GM19238 (cell line): ENCODE measurements around the gene HEPACAM.

Experiments used
- DNase-seq: peaks from one replicate; pipeline ENCODE4 v3.0.0; 2011; ENCODE audit warnings: low spot score; ENCODE audit not compliant: insufficient read length

Gene HEPACAM

DNA sequence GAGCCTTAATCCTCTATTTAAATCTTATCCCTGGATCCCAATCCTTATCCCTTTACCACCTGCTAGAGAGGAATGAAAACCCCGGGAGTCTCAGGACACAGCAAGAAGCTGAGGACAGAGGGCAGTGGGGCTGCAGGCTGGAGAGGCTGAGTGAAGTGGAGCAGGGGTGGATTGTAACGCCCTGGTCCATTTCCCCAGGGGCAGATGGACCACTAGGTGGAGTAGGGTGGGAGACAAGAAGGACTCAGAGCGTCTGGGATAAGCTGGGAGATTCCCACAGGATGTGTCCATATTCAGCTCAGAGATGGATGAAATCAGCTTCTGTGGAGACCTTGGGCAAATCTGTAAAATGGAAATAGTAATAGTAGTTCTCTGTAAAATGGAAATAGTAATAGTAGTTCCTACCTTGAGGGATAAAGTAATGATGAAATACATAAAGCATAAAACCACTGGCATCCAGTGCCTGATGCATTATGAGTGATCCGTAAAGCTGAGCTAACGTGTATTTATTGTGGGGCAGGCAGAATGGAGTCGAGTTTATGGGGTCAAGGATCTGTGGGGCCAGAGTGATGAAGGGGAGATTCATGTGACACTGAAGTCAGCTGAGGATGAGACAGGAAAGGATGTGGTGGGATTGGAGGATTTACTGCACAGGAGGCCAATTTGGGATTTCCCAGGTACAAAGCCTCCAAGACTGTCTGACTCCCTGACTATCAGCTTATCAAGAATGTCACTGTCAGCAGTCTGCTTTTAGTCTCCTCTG is 36.3 kb downstream of the HEPACAM start:
- DNase-seq, result no peak

DNA sequence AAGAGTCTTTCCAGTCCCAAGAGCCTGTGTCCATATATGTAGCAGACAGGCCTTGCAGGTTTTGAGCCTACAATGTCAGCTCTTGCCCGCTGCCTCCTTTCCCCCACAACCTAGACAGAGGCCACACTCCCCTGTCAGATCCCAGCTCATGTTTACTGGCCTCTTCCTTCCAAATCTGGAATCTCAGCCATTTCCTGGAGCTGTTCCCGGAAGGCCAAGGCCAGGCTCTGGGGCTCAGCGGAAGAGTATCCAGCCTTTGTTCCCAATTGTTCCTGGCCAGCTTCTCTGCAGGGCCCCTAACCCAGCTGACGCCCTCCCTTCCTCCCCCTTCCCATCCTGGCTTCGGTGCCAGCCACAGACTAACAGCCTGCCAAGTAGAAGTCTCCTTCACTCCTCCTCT is 37.1 kb downstream of the HEPACAM start:
- DNase-seq, result no peak

DNA sequence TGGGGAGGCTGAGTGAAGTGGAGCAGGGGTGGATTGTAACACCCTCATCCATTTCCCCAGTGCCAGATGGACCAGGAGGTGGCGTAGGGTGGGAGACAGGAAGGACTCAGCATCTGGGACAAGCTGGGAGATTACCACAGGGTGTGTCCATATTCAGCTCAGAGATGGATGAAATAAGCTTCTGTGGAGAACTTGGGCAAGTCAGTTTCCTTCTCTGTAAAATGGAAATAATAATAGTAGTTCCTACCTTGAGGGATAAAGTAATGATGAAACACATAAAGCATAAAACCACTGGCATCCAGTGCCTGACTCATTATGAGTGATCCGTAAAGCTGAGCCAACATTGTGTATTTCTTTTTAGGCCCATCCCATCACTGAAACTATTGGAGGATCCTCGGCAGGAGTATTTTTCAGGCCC is 37.6 kb downstream of the HEPACAM start:
- no peak for DNase-seq

DNA sequence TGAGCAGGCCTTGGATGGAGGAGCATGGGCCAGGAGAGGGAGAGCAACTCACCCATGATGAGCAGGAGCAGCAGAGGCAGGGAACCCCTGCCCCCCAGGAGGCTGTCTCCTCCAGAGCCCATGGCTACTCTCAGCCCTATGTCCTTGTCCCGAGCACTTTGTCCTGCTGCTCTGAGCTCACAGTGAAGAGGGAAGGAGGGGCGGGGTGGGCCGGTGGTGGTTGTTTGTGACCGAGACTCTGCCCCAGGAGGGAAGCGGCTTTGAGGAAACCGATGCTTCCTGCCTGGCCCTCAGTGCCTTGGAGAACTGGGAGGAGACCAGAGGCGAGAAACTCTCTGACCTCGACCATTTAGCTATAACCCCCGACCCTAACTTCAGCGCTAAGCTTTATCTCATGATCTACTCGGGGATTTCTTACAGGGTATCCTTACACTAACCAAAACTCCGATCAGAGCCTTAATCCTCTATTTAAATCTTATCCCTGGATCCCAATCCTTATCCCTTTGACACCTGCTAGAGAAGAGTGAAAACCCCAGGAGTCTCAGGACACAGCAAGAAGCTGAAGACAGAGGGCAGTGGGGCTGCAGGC is 38.1 kb downstream of the HEPACAM start, which contains the start of gene ROBO4:
TSS of gene ROBO4 (minus strand) at position 192 of the 589 bp plus-strand sequence. CDS start at position 122, 70 bp downstream.
- no peak for DNase-seq

DNA sequence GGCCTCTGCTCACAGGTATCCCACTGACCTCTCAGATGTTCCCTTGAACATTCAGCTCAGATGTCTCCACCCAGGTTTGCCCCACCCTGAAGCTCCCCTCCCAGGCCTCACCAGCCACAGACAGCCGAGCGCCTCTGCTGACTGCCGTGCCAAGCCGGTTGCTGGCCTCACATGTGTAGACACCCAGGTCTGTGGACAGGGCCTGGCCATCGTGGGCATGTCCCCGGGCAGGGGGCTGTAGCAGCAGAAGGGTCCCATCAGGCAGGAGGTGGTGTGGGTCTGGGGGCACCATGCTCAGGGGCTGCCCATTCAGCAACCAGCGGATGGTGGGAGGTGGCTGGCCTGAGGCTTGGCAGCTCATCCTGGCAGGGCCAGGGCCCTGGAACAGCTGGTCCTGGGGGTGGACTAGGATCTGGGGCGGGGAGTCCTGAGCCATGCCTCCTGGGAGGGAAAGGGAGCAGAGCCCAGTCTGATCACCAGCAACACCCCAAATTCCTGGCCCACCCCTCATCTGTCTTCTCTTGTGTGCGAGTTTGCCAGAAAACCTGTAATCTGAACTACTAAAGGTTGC is 38.9 kb downstream of the HEPACAM start:
- DNase-seq, result no peak

DNA sequence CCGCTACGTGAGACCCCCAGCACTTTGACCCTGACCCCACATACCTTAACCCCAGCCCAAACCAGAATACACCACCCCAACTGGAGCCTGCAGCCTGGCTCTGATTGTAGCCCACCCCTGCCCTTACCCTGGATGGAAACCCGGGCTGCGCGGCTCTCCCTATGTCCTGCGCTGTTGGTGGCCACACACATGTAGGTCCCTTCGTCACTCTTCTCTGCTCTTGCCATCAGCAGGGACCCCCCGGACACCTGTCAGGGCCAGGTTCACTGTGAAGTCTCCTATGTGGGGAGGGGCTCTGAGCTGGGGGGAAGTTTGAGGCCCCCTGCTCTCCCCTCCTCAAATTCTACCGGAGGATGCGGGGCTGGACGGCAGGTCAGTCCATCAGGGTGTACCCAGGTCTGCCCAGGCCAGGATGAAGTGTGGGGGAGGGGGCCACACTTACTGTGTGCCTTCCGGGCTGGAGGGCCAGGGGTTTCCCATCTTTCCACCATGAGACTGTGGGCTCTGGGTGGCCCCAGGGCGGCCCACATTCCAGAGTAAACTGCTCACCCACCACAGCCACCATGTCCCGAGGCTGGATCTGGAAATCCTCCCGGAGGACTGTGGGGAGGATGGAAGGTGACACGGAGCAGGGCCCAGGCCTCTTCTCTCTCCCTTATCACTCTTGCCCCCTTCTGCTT is 39.6 kb downstream of the HEPACAM start:
- DNase-seq, result no peak

DNA sequence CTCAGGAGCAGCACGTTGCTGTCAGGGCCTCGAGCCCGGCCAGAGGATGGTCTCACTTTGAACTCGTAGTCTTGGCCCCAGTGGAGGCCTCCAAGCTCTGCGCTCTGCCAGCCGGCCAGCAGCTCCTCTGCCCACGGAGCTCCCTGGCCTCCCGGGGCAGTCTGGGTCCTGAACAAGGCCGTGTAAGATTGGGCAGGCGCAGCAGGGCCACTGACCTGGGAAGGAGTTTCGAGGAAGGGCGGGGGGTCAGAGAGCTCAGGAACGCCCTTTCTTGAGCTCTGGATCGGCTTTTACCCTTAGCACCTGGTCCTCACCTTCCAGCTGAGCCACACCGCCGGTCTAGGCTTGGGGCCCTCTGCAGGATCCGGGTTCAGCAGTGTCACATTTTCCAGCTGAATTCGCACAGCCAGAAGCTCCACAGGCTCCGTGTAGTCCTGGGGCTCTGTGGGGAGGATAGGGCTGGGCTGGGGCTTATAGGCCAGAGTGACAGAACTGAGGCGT is 40.3 kb downstream of the HEPACAM start:
- no peak for DNase-seq

DNA sequence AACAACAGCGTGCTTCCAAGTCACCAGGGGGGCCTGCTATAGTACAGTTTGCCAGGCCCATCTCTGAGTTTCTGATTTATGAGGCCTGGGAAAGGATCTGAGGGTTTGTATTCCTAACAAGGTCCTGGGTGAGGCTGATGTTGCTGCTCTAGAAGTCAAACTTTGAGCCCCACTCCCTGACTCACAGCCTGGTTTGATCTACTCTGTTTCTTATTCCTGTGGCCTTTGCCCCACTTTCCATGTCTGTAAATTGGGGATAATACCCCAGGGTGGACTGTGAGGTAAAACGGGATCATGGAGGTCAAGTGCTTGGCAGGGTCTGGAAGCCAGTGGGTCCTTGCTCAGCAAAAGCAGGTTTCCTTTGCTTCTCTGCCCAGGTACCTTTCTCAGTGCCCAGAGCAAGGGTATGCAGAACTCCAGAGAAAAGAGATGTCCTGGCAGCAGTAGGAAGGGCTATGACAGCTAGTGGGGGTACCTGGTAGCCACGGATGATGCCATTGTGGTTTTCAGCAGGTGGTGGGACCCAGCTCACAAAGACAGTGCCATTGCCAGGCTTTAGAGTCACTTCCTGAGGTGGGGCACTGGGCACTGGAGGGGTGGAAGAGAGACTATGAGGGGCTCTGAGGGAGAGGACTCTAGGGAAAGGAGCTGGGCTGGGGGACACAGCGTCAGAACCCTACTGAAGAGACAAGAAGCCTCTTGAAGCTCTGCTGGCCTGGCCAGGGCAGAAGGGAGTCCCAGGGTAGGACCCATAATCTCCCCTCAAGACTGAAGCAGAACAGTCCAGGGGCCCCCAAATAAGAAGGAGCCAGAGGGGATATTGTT is 41.0 kb downstream of the HEPACAM start:
- DNase-seq, result no peak

DNA sequence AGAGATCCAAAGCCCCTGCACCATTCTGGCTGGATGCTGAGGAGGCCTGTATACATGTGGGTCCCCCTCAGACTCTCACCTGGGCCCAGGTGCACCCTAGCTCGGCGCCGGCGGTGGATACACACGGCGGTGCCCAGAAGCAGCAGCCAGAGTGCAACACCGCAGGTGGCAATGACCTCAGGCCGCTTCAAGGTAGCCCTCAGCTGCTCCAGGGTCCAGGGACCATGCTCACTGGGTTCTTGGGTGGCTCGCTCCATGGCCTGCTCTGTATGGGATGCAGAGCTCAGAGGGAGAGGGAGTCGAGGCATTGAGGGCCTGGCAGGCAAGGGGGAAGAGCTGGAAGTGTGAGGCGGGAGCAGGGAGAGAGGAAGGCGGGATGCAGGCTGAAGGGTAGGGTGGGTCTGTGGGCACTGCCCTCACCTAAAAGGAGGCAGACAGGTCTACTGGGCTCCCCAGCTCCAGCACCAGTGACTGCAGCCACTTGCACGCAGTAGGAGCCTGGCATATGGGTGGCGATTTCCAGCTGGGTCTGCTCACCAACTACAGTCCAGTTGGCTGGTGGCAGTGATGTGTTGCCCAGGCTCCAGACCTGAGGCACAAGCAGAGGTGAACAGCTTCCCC is 42.0 kb downstream of the HEPACAM start:
- no peak for DNase-seq

DNA sequence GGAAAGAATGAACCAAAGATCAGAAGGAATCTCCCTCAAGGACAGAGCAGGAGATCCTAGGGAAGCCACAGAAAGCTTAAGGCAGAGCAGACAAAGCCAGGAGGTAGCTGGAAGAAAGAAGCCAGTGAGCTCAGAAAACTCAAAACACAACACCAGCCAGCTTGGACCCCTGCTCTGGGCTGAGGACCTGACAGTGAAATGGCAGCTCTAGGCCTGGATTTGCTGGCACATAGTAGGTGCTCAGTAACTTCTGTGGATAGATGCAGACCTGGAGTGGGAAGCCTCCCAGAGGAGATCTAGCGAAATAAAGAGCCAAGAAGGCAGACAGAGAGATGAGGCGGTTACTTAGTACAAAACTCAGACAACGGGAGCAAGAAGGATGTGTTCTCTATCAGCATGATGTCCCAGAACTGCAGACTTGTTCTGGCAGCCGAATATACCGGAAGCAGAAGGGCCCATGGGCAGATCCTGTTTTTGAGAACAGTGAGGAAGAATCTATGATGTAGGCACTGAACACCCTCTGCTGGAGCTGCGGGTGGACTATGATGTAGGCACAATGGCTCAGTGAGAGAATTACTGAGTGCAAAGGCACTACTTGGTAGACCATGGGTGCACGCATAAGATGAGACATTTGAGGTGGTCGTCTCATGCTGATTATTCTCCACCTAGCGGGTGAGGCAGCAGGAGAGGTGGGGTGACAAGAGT is 42.9 kb downstream of the HEPACAM start:
- DNase-seq, result no peak

DNA sequence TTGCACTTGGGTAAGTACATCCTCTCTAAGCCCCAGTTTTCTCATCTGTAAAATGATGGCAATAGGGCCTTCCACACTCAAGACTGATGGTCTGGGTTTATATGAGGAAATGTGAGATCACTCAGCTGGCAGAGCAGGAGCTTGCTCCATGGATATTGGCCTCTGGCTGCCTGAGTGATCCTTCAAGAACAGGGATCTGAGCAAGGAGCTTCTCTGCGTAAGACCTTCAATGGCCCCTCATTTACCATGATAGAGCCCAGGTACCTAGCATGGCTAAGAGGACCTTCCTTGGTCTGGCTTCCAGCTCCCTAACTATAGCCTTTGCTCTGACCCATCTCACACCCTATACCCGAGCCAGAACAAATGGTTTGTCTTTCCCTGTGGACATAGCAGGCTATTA is 43.7 kb downstream of the HEPACAM start:
- DNase-seq, result no peak

DNA sequence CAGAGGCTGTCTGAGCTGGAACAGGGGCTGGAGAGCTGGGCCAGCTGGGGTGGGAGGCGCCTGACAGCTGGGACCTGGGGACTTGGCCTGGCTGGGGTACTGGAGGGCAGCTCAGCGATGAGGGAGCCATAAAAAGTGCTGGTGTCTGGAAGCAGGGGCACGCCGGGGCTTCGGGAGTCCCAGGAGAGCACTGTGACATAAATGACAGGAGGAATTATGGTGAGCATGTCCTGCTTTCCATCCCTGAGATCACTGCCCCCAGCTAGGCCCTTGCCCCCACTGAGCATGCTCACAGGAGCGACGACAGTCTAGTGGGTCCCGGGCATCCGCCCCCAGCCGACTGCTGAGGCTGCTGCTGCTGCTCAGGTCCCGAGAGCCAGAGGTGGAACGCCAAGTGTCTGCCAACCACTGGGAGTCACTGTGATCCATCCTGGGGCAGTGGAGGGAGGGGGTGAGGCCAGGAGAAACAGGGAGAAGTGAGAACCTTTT is 44.4 kb downstream of the HEPACAM start:
- no peak for DNase-seq

DNA sequence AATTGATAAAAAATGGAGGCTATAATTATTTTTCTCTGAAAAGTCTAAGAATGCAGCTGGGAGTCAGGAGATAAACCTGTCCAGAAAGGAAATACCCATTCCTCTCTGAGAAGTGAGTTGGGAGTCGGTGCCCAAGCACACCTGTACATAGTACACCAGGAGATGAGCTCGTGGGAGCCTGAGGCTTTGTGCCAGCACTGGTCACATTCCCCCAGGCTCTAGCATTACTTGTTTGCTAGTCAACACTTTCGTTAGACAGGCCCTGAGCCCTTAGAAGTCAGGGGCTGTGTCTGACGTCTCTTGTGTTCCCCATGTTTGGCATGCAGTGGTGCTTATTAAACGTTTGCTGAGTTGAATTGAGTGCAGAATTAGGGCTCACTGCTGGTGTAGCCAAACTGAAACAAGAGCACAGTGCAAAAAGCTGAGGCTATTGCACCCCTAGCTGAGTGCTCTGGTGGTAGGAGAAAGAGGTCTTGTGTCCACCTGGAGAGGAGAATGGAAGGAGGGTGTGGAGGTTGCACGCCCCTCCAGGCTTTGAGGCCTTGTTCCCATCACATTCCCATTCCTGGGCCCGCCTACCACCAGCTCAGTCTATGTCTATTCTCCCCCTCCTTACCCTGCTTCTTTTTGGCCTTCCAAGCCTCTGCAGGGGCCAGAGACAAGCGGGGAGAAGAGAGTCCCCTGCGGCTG is 45.0 kb downstream of the HEPACAM start:
- DNase-seq, result no peak

DNA sequence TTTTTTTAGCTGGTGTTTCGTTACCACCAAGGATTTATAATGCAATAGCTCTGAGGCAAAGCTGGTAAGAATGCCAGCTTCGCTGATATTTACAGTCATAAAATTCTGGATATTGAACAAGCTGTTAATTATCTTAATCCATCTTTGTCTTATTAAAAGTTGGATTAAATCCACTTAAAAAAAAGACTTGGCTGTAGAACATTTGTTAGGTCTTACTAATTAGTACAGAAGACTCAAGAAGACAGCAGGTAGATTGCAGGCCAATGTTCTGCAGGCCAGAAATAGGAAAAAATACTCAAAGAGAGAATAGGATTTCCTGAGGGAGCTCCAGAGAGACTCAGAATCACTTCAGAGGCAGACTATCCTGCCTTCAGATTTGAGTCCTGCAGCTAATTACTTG is 45.7 kb downstream of the HEPACAM start:
- DNase-seq, result no peak

DNA sequence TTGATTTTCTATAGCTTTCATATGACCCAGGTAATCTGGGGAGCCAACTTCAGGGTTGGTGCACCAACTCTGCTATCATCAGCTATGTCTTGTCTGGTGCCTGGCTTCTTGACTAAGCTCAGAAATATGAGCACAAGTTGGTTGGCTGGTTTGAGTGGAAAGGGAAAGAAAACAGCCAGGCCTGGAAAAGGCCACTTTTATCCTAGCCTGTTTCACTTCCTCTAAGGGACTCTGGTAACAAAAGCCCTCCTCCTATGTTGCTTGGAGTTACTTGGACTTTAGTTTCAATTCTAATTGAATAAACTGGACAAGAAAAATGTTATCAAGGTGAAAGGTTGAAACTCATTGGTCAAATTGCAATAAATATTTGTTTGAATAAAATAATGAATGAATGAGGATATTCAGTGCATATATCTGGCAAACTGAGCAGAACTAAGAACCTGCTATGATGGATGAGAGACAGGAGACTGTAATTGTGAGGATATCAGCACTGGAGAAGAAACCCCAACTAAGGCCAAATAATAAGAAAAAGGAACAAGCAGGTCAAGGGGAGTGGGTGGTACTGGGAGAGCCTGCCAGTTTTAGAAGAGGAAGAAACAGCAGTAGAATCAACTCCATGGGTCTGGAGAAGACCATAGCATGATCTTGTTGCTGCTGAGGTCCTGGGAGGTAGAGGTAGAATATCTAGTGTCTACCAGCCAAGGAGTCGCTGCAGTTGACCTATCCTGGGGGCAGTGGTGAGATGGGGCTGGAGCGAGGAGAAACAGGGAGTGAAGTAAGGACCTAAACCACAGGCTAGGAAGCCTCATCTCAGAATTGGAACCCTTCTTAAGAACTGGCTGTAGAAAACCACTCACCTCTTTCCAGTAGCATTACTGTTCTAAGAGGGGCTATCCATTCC is 46.4 kb downstream of the HEPACAM start:
- no peak for DNase-seq

DNA sequence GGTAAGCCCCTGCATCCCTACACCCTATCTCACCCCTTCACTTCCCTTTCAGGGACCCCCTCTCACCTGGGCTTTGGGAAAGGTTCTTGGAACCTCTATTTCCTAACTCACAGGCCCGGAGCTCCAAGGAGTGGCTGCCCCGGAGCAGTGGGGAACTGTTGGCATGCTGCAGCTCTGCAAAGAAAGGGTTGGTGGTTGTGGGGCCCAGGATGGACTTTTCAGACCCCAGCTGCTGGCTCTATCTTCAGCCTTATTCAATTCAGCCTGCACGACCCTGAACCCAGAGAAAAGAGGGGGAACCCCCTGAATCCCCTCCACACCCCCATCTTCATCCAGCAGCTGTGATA is 48.2 kb downstream of the HEPACAM start:
- DNase-seq, result no peak

DNA sequence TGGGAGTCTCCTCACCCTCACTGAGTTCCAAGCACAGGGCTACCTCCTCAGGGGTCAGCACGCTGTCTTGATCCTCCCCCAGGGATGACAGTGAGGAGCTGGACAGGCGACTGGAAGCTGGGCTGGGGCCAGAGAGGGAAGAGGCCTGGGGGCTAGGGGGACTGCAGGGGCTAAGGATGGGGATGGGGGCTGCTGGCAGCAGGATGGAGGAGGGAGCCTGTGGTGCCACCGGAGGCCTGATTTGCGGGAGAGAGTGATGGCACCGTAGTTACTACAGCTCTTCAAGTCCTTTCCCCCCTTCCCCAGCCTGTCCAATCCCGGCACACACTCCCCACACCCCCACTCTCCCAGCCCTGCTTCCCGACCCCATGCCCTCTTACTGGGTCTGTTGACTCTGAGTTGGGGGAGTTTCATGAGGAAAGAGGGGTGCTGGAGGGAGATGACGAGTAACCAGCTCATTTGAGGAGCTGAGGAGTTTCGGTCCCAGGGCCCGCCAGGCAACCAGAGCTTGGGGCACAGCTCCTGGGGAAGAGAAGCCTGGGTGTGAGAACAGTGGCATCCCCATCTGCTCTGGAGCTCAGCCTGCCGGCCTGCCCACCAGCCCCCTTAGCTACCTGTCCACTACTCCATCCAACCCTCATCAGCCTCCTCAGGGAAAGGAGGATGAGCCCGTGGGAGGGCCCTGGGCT is 48.7 kb downstream of the HEPACAM start:
- DNase-seq, result no peak

DNA sequence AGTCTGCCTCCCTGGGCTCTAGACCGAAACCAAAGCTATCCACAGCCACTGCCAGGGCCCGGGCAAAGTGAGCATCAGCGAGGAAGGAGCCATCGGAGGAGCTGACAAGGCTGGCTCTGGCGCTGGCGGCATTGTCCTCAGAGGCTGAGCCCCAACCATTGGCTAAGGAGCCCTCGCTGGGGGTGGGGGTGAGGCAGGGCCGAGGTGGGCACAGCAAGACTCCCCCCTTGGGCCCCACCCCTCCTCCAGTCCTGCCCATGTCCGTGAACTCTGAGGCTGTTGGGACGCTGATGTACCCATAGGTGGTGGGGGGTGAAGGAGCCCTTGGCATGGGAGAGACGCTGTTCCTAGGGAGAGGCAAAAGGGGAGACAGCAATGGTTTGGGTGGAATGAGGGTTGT is 49.4 kb downstream of the HEPACAM start:
- DNase-seq, result no peak
